ENCODE results near the gene PARP14. TPM values are rescaled to one million over a fixed set of nuclear protein-coding genes. Genes with fewer than 3 reads are reported as not detected.

PARP14 gene
- total and polyA plus RNA-seq, 2 donors (not counting 3 experiments of a cell fraction or from before 2014, with no cell fraction given) = 19.7 to 41.5 TPM

DNA sequence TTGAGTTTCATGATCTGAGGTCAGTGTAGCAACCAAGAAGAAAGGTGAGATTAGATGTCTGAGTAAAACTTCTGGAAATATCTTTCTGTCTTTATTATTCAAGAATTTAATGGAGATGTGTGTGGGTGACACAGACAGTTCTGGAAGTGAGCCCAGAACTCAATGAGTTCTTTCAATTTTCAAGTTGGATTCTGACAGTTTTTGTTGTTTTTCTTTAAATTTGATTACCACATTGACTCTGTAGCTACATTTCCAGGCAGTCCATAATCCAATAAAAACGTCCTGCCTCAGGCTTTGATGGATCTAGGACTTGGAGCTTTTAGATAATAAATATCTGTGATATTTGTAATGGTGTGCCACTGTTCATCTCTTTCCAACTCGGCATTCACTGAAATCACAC is 3.9 kb upstream of the PARP14 start:
- no peak for FAIRE-seq
- no peaks in the 10 kb centered on the region for H3K9me1 ChIP-seq (replicated peaks; ENCODE audit: control insufficient read depth, extremely low read depth, insufficient read depth, low read length)

More for the DNA sequence above, 3.9 kb upstream of the PARP14 start:
- Histone ChIP-seq H3K79me2 (ENCODE audit: control insufficient read depth, insufficient read depth, low read length) (no peaks in the 10 kb centered on the region), H2AFZ (ENCODE audit: low read depth, low read length) (no peak overlapping the region), H3K27ac (ENCODE audit: insufficient read depth, low read depth, low read length) (no peak overlapping the region), H3K4me2 (ENCODE audit: insufficient read depth, low read length) (no peak overlapping the region), H3K4me1 (ENCODE audit: control insufficient read depth, extremely low read depth, insufficient read depth, low read length) (peaks cover 15% of the 10 kb centered on the region), H4K20me1 (replicated peaks; ENCODE audit: control insufficient read depth, extremely low read depth, insufficient read depth, low read length) (no peaks in the 10 kb centered on the region), H3K9ac (replicated peaks; ENCODE audit: extremely low read depth, insufficient read depth, low read length) (no peak overlapping the region), H3K27me3 (ENCODE audit: control insufficient read depth in 2 of 2, insufficient read depth in 2 of 2, low read length in 2 of 2) (no peaks in the 10 kb centered on the region), H3K9me3 (replicated peaks; ENCODE audit: control insufficient read depth, insufficient read depth, low read length) (no peaks in the 10 kb centered on the region), H3K36me3 (ENCODE audit: control insufficient read depth in 2 of 2, extremely low read depth in 1 of 2, insufficient read depth in 2 of 2, low read length in 2 of 2) (no peaks in the 10 kb centered on the region), H3K4me3 (replicated peaks in 1 of 3; ENCODE audit: insufficient read depth in 1 of 3, low read depth in 1 of 3, low read length in 3 of 3) (no peak overlapping the region)
- TF ChIP-seq POLR2A (IDR thresholded peaks at IDR 0.05; ENCODE audit: low read depth, low read length) (no peak), FOS (IDR thresholded peaks at IDR 0.05; ENCODE audit: borderline replicate concordance, insufficient read depth, low read length) (no peak), JUN (IDR thresholded peaks at IDR 0.05; ENCODE audit: borderline replicate concordance, insufficient read depth, insufficient read length, low read depth) (no peak), EZH2 (IDR thresholded peaks at IDR 0.05; ENCODE audit: borderline replicate concordance, low read depth, low read length, severe bottlenecking) (no peak), POLR2AphosphoS5 (IDR thresholded peaks at IDR 0.05; ENCODE audit: insufficient read depth, low read depth, low read length) (no peak), CTCF (IDR thresholded peaks at IDR 0.05; ENCODE audit: extremely low read depth in 1 of 2, insufficient read depth in 1 of 2, low read depth in 1 of 2, low read length in 2 of 2) (no peak), GATA2 (IDR thresholded peaks at IDR 0.05; ENCODE audit: insufficient read depth, insufficient read length, low read depth, low read length) (no peak), MYC (IDR thresholded peaks at IDR 0.05; ENCODE audit: low read depth, low read length) (no peak)
- TF ChIP-seq, protein P1, sequence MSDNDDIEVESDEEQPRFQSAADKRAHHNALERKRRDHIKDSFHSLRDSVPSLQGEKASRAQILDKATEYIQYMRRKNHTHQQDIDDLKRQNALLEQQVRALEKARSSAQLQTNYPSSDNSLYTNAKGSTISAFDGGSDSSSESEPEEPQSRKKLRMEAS (IDR thresholded peaks at IDR 0.05; ENCODE audit: insufficient read depth, insufficient read length) = no peak
- intact Hi-C loops (cut with micrococcal nuclease) (loop anchor here (10.0 kb wide), 1 partner anchor 572 kb away; no protein-coding TSS in a partner anchor), dilution Hi-C loops (cut with MboI; ENCODE audit: extremely low pct_ligation_motif_present, low sequenced_read_pairs) (no loop called here)
- POLR2A ChIA-PET = interaction anchor here (0.6 kb wide), 1 partner anchor 148 kb away, joined by 6 read pairs; no protein-coding TSS in a partner anchor
- DNase-seq (ENCODE audit: low read depth, low spot score) = peak; percentile 7
- no TSS peak for BruUV-seq (replicated peaks)
- CTCF ChIA-PET = interaction anchor here (1.0 to 5.5 kb wide), 4 partner anchors 12 to 285 kb away, joined by 3 to 129 read pairs (median 62); partner anchors contain the start of genes DTX3L and PARP9

Data from endothelial cell of umbilical vein (primary cell).